Esophagus muscularis mucosa (tissue), 4 donors: Measurements from ENCODE around the gene SLC25A40.

ENCODE experiments used
- CTCF ChIP-seq, 3 experiments: fragments of 200-600 bp in 2 of 3; fragments of 450-650 bp in 1 of 3; sonication (generic) in 2 of 3; IDR thresholded peaks; one replicate each; pipeline ENCODE4 v1.5.1; 2017 to 2019; ENCODE audit warnings: antibody characterized with exemption in 3 of 3, mild to moderate bottlenecking in 2 of 3, moderate library complexity in 1 of 3
- EP300 ChIP-seq: sonication (generic); formaldehyde crosslinking; IDR thresholded peaks from one replicate; pipeline ENCODE4 v1.6.1; 2017; ENCODE audit warnings: antibody characterized with exemption
- POLR2A ChIP-seq: fragments of 450-650 bp; IDR thresholded peaks from one replicate; pipeline ENCODE4 v1.6.1; 2017; ENCODE audit warnings: antibody characterized with exemption, moderate library complexity, mild to moderate bottlenecking, low read depth
- POLR2AphosphoS5 ChIP-seq, 2 donors: sonication (generic); formaldehyde crosslinking; IDR thresholded peaks; one replicate each; pipeline ENCODE4 v1.6.1; 2017; ENCODE audit warnings: antibody characterized with exemption in 2 of 2

GRCh38 chr7:87816389-87816788 lies 59.8 kb downstream of the SLC25A40 start:
- TF ChIP-seq EP300 (no peak), POLR2A (no peak), CTCF (IDR thresholded peaks at IDR 0.05) (no peak), POLR2AphosphoS5 (IDR thresholded peaks at IDR 0.05) (no peak)
